GM12878 (cell line): Measurements from ENCODE around the gene CPT2. TPM values are rescaled to one million over a fixed set of nuclear protein-coding genes. Genes with fewer than 3 reads are reported as not detected.

Experiments
- ATAC-seq: fragments of 200-7000 bp; cut with Tn5 transposase; 3 replicates; pipeline ENCODE4 v1.9.1; 2020; ENCODE audit warnings: mild to moderate bottlenecking, moderate library complexity
- BruUV-seq: library from RNA; stranded (reverse); fragments of 400-500 nt; replicated peaks from 2 replicates; lab custom pipeline; 2021; lab: Mats Ljungman, UMichigan
- CTCF ChIA-PET: fragments of 300-600 bp; sonication (Branson Sonifier 250); formaldehyde crosslinking; extraction: SDS; loops from one replicate; lab custom pipeline; 2021; ENCODE audit warnings: inconsistent platforms; lab: Yijun Ruan, JAX
- POLR2A ChIA-PET: fragments of 350-600 bp; formaldehyde crosslinking; extraction: SDS; loops from one replicate; lab custom pipeline; 2021; ENCODE audit warnings: inconsistent platforms; lab: Charles Lee
- RAD21 ChIA-PET: fragments of 300-600 bp; sonication (Branson Sonifier 250); formaldehyde crosslinking; loops from one replicate; lab custom pipeline; 2023; ENCODE audit warnings: antibody characterized with exemption; ENCODE audit not compliant: unreplicated experiment; lab: Charles Lee
- SMC1A ChIA-PET: fragments of 300-600 bp; sonication (Branson Sonifier 250); formaldehyde crosslinking; loops from one replicate; lab custom pipeline; 2023; ENCODE audit not compliant: unreplicated experiment, uncharacterized antibody; lab: Charles Lee
- DNase-seq: peaks from one replicate; pipeline ENCODE4 v3.0.0-alpha.2; 2011; ENCODE audit warnings: low read depth, low spot score
- FAIRE-seq: peaks from 3 replicates; lab custom pipeline; 2011; peaks lifted over from hg19 to GRCh38; lab: Jason Lieb, UNC
- H2AFZ ChIP-seq: 2 replicates; pipeline ENCODE4 v1.6.0; 2011; ENCODE audit warnings: low read depth, low read length, control low read depth; ENCODE audit not compliant: control insufficient read depth
- H3K27ac ChIP-seq: 2 replicates; pipeline ENCODE4 v1.5.1; 2011; ENCODE audit warnings: control low read depth; ENCODE audit not compliant: control insufficient read depth, insufficient read depth
- H3K27me3 ChIP-seq, 2 experiments: replicated peaks in 1 of 2; 2 replicates each; pipeline versions ENCODE4 v1.6.0 to v1.6.1; 2011; ENCODE audit warnings: low read length in 1 of 2; ENCODE audit not compliant: control insufficient read depth in 2 of 2, insufficient read depth in 2 of 2
- H3K36me3 ChIP-seq, 2 experiments: 2 replicates each; pipeline ENCODE4 v1.5.1; 2011; ENCODE audit warnings: low read length in 1 of 2; ENCODE audit not compliant: control insufficient read depth in 2 of 2, insufficient read depth in 2 of 2
- H3K4me1 ChIP-seq: 2 replicates; pipeline ENCODE4 v1.6.1; 2011; ENCODE audit warnings: mild to moderate bottlenecking, low read length, moderate library complexity, mixed read lengths; ENCODE audit not compliant: control insufficient read depth, insufficient read depth
- H3K4me2 ChIP-seq: 2 replicates; pipeline ENCODE4 v1.6.0; 2011; ENCODE audit warnings: control low read depth; ENCODE audit not compliant: control insufficient read depth, insufficient read depth
- H3K4me3 ChIP-seq: fragments of 200-600 bp; sonication (generic); 2 replicates; pipeline ENCODE4 v1.5.1; 2016
- H3K79me2 ChIP-seq: 2 replicates; pipeline ENCODE4 v1.6.0; 2011; ENCODE audit warnings: low read length; ENCODE audit not compliant: control insufficient read depth, insufficient read depth
- H3K9ac ChIP-seq: 2 replicates; pipeline ENCODE4 v1.8.0; 2011; ENCODE audit warnings: low read length, control low read depth, mixed read lengths; ENCODE audit not compliant: control insufficient read depth, insufficient read depth
- H3K9me3 ChIP-seq: replicated peaks from 3 replicates; pipeline ENCODE4 v1.5.1; 2011; ENCODE audit warnings: mild to moderate bottlenecking, low read length; ENCODE audit not compliant: control insufficient read depth, insufficient read depth
- H4K20me1 ChIP-seq: 2 replicates; pipeline ENCODE4 v1.6.0; 2011; ENCODE audit not compliant: control insufficient read depth, insufficient read depth
- BCL3 ChIP-seq: IDR thresholded peaks from 2 replicates; pipeline ENCODE4 v1.6.1; 2011; ENCODE audit warnings: borderline replicate concordance, low read depth, mild to moderate bottlenecking, moderate library complexity, low read length; ENCODE audit not compliant: insufficient read depth, poor library complexity, severe bottlenecking
- IRF5 ChIP-seq: fragments of 450-650 bp; IDR thresholded peaks from 2 replicates; pipeline ENCODE4 v1.6.1; 2017; ENCODE audit warnings: borderline replicate concordance
- RFX5 ChIP-seq: IDR thresholded peaks from 2 replicates; pipeline ENCODE4 v1.6.1; 2011; ENCODE audit warnings: low read depth, low read length, improper control_type of control experiment
- STAT1 ChIP-seq: fragments of 450-650 bp; conservative IDR thresholded peaks from 2 replicates; pipeline ENCODE4 v1.6.1; 2014; ENCODE audit warnings: antibody characterized with exemption, mild to moderate bottlenecking
- WGBS: methylation state at CpG from one replicate; pipeline ENCODE4 v1.1.6; 2016; ENCODE audit warnings: low lambda C conversion rate; ENCODE audit not compliant: insufficient replicate concordance, insufficient coverage; ENCODE audit errors: missing lambda C conversion rate; 5-methylcytosine and 5-hydroxymethylcytosine counted together
- in situ Hi-C: fragments of 300-500 bp; cut with MboI; formaldehyde crosslinking; loops from 9 replicates; pipeline ENCODE4 v1.14.3; 2018; ENCODE audit warnings: mixed read lengths
- intact Hi-C: fragments of 100-400 bp; cut with micrococcal nuclease; formaldehyde crosslinking; loops from one replicate; pipeline ENCODE4 v1.14.2; 2022; ENCODE audit not compliant: unreplicated experiment
- polyA plus RNA-seq, 11 experiments: library from polyadenylated mRNA; depleted of rRNA in 4 of 11; unstranded in 6 of 11; stranded (reverse) in 5 of 11; fragments of >200 nt; fragmentation: Nextera tagmentation in 4 of 11; fragmentation: Illumina TruSeq in 1 of 11; extraction: Ambion mirVana in 4 of 11; extraction: Trizol in 1 of 11; gene quantifications; 1 replicate in 1 of 11; 2 replicates in 10 of 11; pipeline versions ENCODE4 v1.2.1 to v1.2.3, GENCODE V29; 2011 to 2016; ENCODE audit warnings: inconsistent platforms in 2 of 11, missing spikeins in 2 of 11, low read depth in 1 of 11
- total RNA-seq, 4 experiments: library from RNA; depleted of rRNA in 3 of 4; stranded (reverse); fragments of >200 nt in 3 of 4; fragmentation: Illumina TruSeq in 1 of 4; extraction: Trizol in 1 of 4; gene quantifications; 2 replicates each; pipeline versions ENCODE4 v1.2.1 to v1.2.3, GENCODE V29; 2013 to 2021

The CPT2 gene
- total and polyA plus RNA-seq, 10 of the 15 experiments (the other 5 are each of a cell fraction or from before 2014, with no cell fraction given): 10.1 to 36.2 (median 26.3) TPM

GRCh38 chr1:53262000-53262399 is 65.4 kb downstream of the CPT2 start:
- RAD21 ChIA-PET: no interaction called here
- BruUV-seq: no TSS peak
- H3K27me3 ChIP-seq: no peaks in the 10 kb centered on the region
- no peaks in the 10 kb centered on the region for H4K20me1 ChIP-seq
- CTCF ChIA-PET: interaction anchor here (1.3 to 1.7 kb wide), 3 partner anchors 9 to 30 kb away, joined by 4 read pairs; no protein-coding TSS in a partner anchor
- POLR2A ChIA-PET: no interaction called here
- no peak overlapping the region for H2AFZ ChIP-seq
- SMC1A ChIA-PET: interaction anchor here (1.2 kb wide), 1 partner anchor 132 kb away, joined by 3 read pairs; no protein-coding TSS in a partner anchor
- DNase-seq: no peak
- FAIRE-seq: no peak
- no peaks in the 10 kb centered on the region for H3K79me2 ChIP-seq
- ATAC-seq: no peak
- intact Hi-C loops: no loop called here
- no peak overlapping the region for H3K9ac ChIP-seq
- no peak overlapping the region for H3K4me2 ChIP-seq
- in situ Hi-C loops: no loop called here
- TF ChIP-seq BCL3 (no peak), IRF5 (no peak), RFX5 (no peak), STAT1 (no peak)
- TF ChIP-seq, all 136 proteins: peak for 0
- H3K36me3 ChIP-seq: peaks cover 30 to 45% of the 10 kb centered on the region in 2 experiments
- H3K9me3 ChIP-seq: no peaks in the 10 kb centered on the region
- H3K4me1 ChIP-seq: peaks cover 10% of the 10 kb centered on the region
- H3K4me3 ChIP-seq: no peak overlapping the region
- no peak overlapping the region for H3K27ac ChIP-seq
- 98% methylated on average over 3 of the region's 3 CpGs for WGBS

Other genes with a start within 250 kb of the CPT2 start
- gene PODN, start 134.6 kb upstream of the CPT2 start, total RNA-seq (2014; rRNA removed): not detected in 2 replicates
- gene PODN, start 134.6 kb upstream of the CPT2 start, total RNA-seq (2014; rRNA removed; fragmentation: Illumina TruSeq; extraction: Trizol): not detected in 2 replicates
- gene PODN, start 134.6 kb upstream of the CPT2 start, total RNA-seq (2021): 0.10 and 0.11 TPM in 2 replicates
- gene PODN, start 134.6 kb upstream of the CPT2 start, polyA plus RNA-seq (2011; rRNA removed): not detected in 2 replicates
- gene PODN, start 134.6 kb upstream of the CPT2 start, polyA plus RNA-seq (2014; fragmentation: Illumina TruSeq; extraction: Trizol): not detected in 2 replicates
- not detected for gene PODN, start 134.6 kb upstream of the CPT2 start, polyA plus RNA-seq (2014; fragmentation: Nextera tagmentation; extraction: Ambion mirVana)
- not detected in 2 replicates for gene PODN, start 134.6 kb upstream of the CPT2 start, polyA plus RNA-seq (2014; rRNA removed)
- not detected for gene PODN, start 134.6 kb upstream of the CPT2 start, polyA plus RNA-seq (2016; fragmentation: Nextera tagmentation; extraction: Ambion mirVana)
- gene SLC1A7, start 54.2 kb upstream of the CPT2 start, total RNA-seq (2014; rRNA removed): not detected in 2 replicates
- gene SLC1A7, start 54.2 kb upstream of the CPT2 start, total RNA-seq (2014; rRNA removed; fragmentation: Illumina TruSeq; extraction: Trizol): not detected in 2 replicates
- gene SLC1A7, start 54.2 kb upstream of the CPT2 start, total RNA-seq (2021): not detected in 2 replicates
- gene SLC1A7, start 54.2 kb upstream of the CPT2 start, polyA plus RNA-seq (2011; rRNA removed): not detected in 2 replicates
- not detected in 2 replicates for gene SLC1A7, start 54.2 kb upstream of the CPT2 start, polyA plus RNA-seq (2014; fragmentation: Illumina TruSeq; extraction: Trizol)
- gene SLC1A7, start 54.2 kb upstream of the CPT2 start, polyA plus RNA-seq (2014; fragmentation: Nextera tagmentation; extraction: Ambion mirVana): not detected
- gene SLC1A7, start 54.2 kb upstream of the CPT2 start, polyA plus RNA-seq (2014; rRNA removed): not detected in 2 replicates
- not detected for gene SLC1A7, start 54.2 kb upstream of the CPT2 start, polyA plus RNA-seq (2016; fragmentation: Nextera tagmentation; extraction: Ambion mirVana)
- gene CZIB, start 23.8 kb downstream of the CPT2 start, total RNA-seq (2014; rRNA removed): 37.8 and 45.1 TPM in 2 replicates
- gene CZIB, start 23.8 kb downstream of the CPT2 start, total RNA-seq (2014; rRNA removed; fragmentation: Illumina TruSeq; extraction: Trizol): 35.2 and 36.1 TPM in 2 replicates
- gene CZIB, start 23.8 kb downstream of the CPT2 start, total RNA-seq (2021): 32.8 and 38.1 TPM in 2 replicates
- 62.9 and 66.8 TPM in 2 replicates for gene CZIB, start 23.8 kb downstream of the CPT2 start, polyA plus RNA-seq (2011; rRNA removed)
- gene CZIB, start 23.8 kb downstream of the CPT2 start, polyA plus RNA-seq (2014; fragmentation: Illumina TruSeq; extraction: Trizol): 43.3 and 43.6 TPM in 2 replicates
- 10 to 100 TPM; 55.1 to 68.3 TPM for gene CZIB, start 23.8 kb downstream of the CPT2 start, polyA plus RNA-seq (2014; fragmentation: Nextera tagmentation; extraction: Ambion mirVana)
- gene CZIB, start 23.8 kb downstream of the CPT2 start, polyA plus RNA-seq (2014; rRNA removed): 41.8 and 45.7 TPM in 2 replicates
- gene CZIB, start 23.8 kb downstream of the CPT2 start, polyA plus RNA-seq (2016; fragmentation: Nextera tagmentation; extraction: Ambion mirVana): 10 to 100 TPM; 65.4 to 66.7 TPM
- 62.6 and 67.5 TPM in 2 replicates for gene MAGOH, start 41.7 kb downstream of the CPT2 start, total RNA-seq (2014; rRNA removed)
- 87.9 and 90.7 TPM in 2 replicates for gene MAGOH, start 41.7 kb downstream of the CPT2 start, total RNA-seq (2014; rRNA removed; fragmentation: Illumina TruSeq; extraction: Trizol)
- 66.8 and 70.7 TPM in 2 replicates for gene MAGOH, start 41.7 kb downstream of the CPT2 start, total RNA-seq (2021)
- 79.4 and 112 TPM in 2 replicates for gene MAGOH, start 41.7 kb downstream of the CPT2 start, polyA plus RNA-seq (2011; rRNA removed)
- 134 and 172 TPM in 2 replicates for gene MAGOH, start 41.7 kb downstream of the CPT2 start, polyA plus RNA-seq (2014; fragmentation: Illumina TruSeq; extraction: Trizol)
- 100 to 1,000 TPM in 1 of 2 experiments, 10 to 100 TPM in 1; 85.4 to 261 TPM for gene MAGOH, start 41.7 kb downstream of the CPT2 start, polyA plus RNA-seq (2014; fragmentation: Nextera tagmentation; extraction: Ambion mirVana)
- gene MAGOH, start 41.7 kb downstream of the CPT2 start, polyA plus RNA-seq (2014; rRNA removed): 129 and 140 TPM in 2 replicates
- gene MAGOH, start 41.7 kb downstream of the CPT2 start, polyA plus RNA-seq (2016; fragmentation: Nextera tagmentation; extraction: Ambion mirVana): 10 to 100 TPM; 62.6 to 91.8 TPM
- gene LRP8, start 131.2 kb downstream of the CPT2 start, total RNA-seq (2014; rRNA removed): 21.3 and 23.8 TPM in 2 replicates
- gene LRP8, start 131.2 kb downstream of the CPT2 start, total RNA-seq (2014; rRNA removed; fragmentation: Illumina TruSeq; extraction: Trizol): 19.2 and 20.8 TPM in 2 replicates
- gene LRP8, start 131.2 kb downstream of the CPT2 start, total RNA-seq (2021): 25.5 and 26.1 TPM in 2 replicates
- 25.5 and 40.5 TPM in 2 replicates for gene LRP8, start 131.2 kb downstream of the CPT2 start, polyA plus RNA-seq (2011; rRNA removed)
- gene LRP8, start 131.2 kb downstream of the CPT2 start, polyA plus RNA-seq (2014; fragmentation: Illumina TruSeq; extraction: Trizol): 21.9 and 26.6 TPM in 2 replicates
- 1 to 10 TPM; 3.6 to 4.5 TPM for gene LRP8, start 131.2 kb downstream of the CPT2 start, polyA plus RNA-seq (2014; fragmentation: Nextera tagmentation; extraction: Ambion mirVana)
- 27.3 and 33.7 TPM in 2 replicates for gene LRP8, start 131.2 kb downstream of the CPT2 start, polyA plus RNA-seq (2014; rRNA removed)
- gene LRP8, start 131.2 kb downstream of the CPT2 start, polyA plus RNA-seq (2016; fragmentation: Nextera tagmentation; extraction: Ambion mirVana): 1 to 10 TPM; 2.8 to 3.1 TPM